SK-N-SH (cell line): ENCODE data around the gene CIROP. TPM values are rescaled to one million over a fixed set of nuclear protein-coding genes. Genes with fewer than 3 reads are reported as not detected.

ENCODE experiments used
- CTCF ChIA-PET: fragments of 300-600, 350-600 bp; formaldehyde crosslinking; extraction: SDS; loops from one replicate; lab custom pipeline; 2021; lab: Yijun Ruan, JAX
- POLR2A ChIA-PET: fragments of 350-600 bp; sonication (Branson Sonifier 250); formaldehyde crosslinking; extraction: SDS; loops from one replicate; lab custom pipeline; 2020; ENCODE audit warnings: antibody characterized with exemption, inconsistent platforms; lab: Yijun Ruan, JAX
- DNase-seq: peaks from one replicate; pipeline ENCODE4 v3.0.0; 2012
- H2AFZ ChIP-seq: fragments of 200-600 bp; sonication (generic); 2 replicates; pipeline ENCODE4 v1.8.1; 2016; ENCODE audit warnings: antibody characterized with exemption, mild to moderate bottlenecking, low read depth
- H3F3A ChIP-seq: fragments of 200-600 bp; sonication (generic); replicated peaks from 2 replicates; pipeline ENCODE3; 2016; ENCODE audit warnings: antibody characterized with exemption, mild to moderate bottlenecking; ENCODE audit not compliant: insufficient read depth
- H3K27ac ChIP-seq, 2 experiments: fragments of 200-500 bp in 1 of 2; fragments of 200-600 bp in 1 of 2; sonication (Bioruptor generic) in 1 of 2; sonication (generic), shearing (Covaris generic) in 1 of 2; 2 replicates each; pipeline versions ENCODE4 v1.5.1 to v1.6.1; 2014 to 2016; ENCODE audit warnings: low read depth in 2 of 2, inconsistent platforms in 1 of 2, low read length in 1 of 2, mild to moderate bottlenecking in 1 of 2, mixed read lengths in 1 of 2
- H3K27me3 ChIP-seq: fragments of 200-600 bp; sonication (generic), shearing (Covaris generic); 2 replicates; pipeline ENCODE4 v1.6.1; 2016; ENCODE audit warnings: mixed run types; ENCODE audit not compliant: insufficient read depth
- H3K36me3 ChIP-seq, 2 experiments: fragments of 200-500 bp in 1 of 2; fragments of 200-600 bp in 1 of 2; sonication (Bioruptor generic) in 1 of 2; sonication (generic) in 1 of 2; replicated peaks in 1 of 2; 2 replicates each; pipeline versions ENCODE3 to v1.5.1; 2014 to 2016; ENCODE audit warnings: low read length in 1 of 2, mild to moderate bottlenecking in 1 of 2; ENCODE audit not compliant: insufficient read depth in 2 of 2, control insufficient read depth in 1 of 2
- H3K4me1 ChIP-seq, 2 experiments: fragments of 200-500 bp in 1 of 2; fragments of 200-600 bp in 1 of 2; sonication (Bioruptor generic) in 1 of 2; sonication (generic), shearing (Covaris generic) in 1 of 2; 2 replicates each; pipeline versions ENCODE4 v1.5.1 to v1.6.1; 2014 to 2016; ENCODE audit warnings: low read depth in 1 of 2, low read length in 1 of 2, mixed run types in 1 of 2; ENCODE audit not compliant: insufficient read depth in 2 of 2, control insufficient read depth in 1 of 2
- H3K4me2 ChIP-seq: fragments of 200-600 bp; sonication (generic), shearing (Covaris generic); 2 replicates; pipeline ENCODE4 v1.6.1; 2017; ENCODE audit warnings: mixed run types
- H3K4me3 ChIP-seq, 2 experiments: fragments of 200-500 bp in 1 of 2; fragments of 200-600 bp in 1 of 2; sonication (Bioruptor generic) in 1 of 2; sonication (generic), shearing (Covaris generic) in 1 of 2; 2 replicates each; pipeline versions ENCODE4 v1.5.1 to v1.8.1; 2014 to 2016; ENCODE audit warnings: low read depth in 2 of 2, inconsistent platforms in 1 of 2, low read length in 1 of 2, mild to moderate bottlenecking in 1 of 2, mixed read lengths in 1 of 2, moderate library complexity in 1 of 2
- H3K79me2 ChIP-seq: fragments of 200-600 bp; sonication (generic); 2 replicates; pipeline ENCODE4 v1.8.1; 2017; ENCODE audit warnings: mild to moderate bottlenecking; ENCODE audit not compliant: insufficient read depth
- H3K9ac ChIP-seq: fragments of 200-600 bp; sonication (generic); 2 replicates; pipeline ENCODE4 v1.6.1; 2017; ENCODE audit warnings: mixed run types
- H3K9me2 ChIP-seq: fragments of 200-600 bp; sonication (generic); 2 replicates; pipeline ENCODE4 v1.6.1; 2017; ENCODE audit warnings: mixed run types
- H3K9me3 ChIP-seq: fragments of 200-600 bp; sonication (generic); 2 replicates; pipeline ENCODE4 v1.6.1; 2017; ENCODE audit warnings: mixed run types, mild to moderate bottlenecking, moderate library complexity
- H4K20me1 ChIP-seq: fragments of 200-600 bp; sonication (generic); 2 replicates; pipeline ENCODE4 v1.6.1; 2017; ENCODE audit warnings: mild to moderate bottlenecking, mixed run types; ENCODE audit not compliant: insufficient read depth
- CTCF ChIP-seq: fragments of 200-600 bp; sonication (generic); IDR thresholded peaks from 2 replicates; pipeline ENCODE4 v1.6.1; 2017; ENCODE audit warnings: antibody characterized with exemption, mild to moderate bottlenecking, moderate library complexity
- ELF1 ChIP-seq: IDR thresholded peaks from 2 replicates; pipeline ENCODE4 v1.4.0; 2012
- EZH2phosphoT487 ChIP-seq: fragments of 200-600 bp; sonication (generic); IDR thresholded peaks from 2 replicates; pipeline ENCODE4 v1.6.1; 2017; ENCODE audit warnings: low read depth, mixed run types, mild to moderate bottlenecking, antibody characterized with exemption, moderate library complexity, borderline replicate concordance
- FOXJ3 ChIP-seq: sonication (generic); formaldehyde crosslinking; IDR thresholded peaks from 2 replicates; pipeline ENCODE4 v1.5.1; 2020; ENCODE audit warnings: mild to moderate bottlenecking, missing genetic modification reagents
- FOXM1 ChIP-seq: IDR thresholded peaks from 2 replicates; pipeline ENCODE4 v1.4.0; 2012; ENCODE audit warnings: low read depth, mild to moderate bottlenecking
- GABPA ChIP-seq: IDR thresholded peaks from 2 replicates; pipeline ENCODE4 v1.4.0; 2012; ENCODE audit warnings: low read depth, mild to moderate bottlenecking
- MEF2A ChIP-seq: IDR thresholded peaks from 2 replicates; pipeline ENCODE4 v1.4.0; 2012; ENCODE audit warnings: low read depth, borderline replicate concordance
- MXI1 ChIP-seq: IDR thresholded peaks from 2 replicates; pipeline ENCODE4 v1.6.1; 2012; ENCODE audit warnings: mild to moderate bottlenecking, low read depth, low read length, improper control_type of control experiment
- NFIC ChIP-seq: IDR thresholded peaks from 2 replicates; pipeline ENCODE4 v1.4.0; 2012; ENCODE audit warnings: borderline replicate concordance
- NRF1 ChIP-seq: IDR thresholded peaks from 2 replicates; pipeline ENCODE4 v1.6.1; 2012; ENCODE audit warnings: low read depth, mild to moderate bottlenecking, low read length
- PBX3 ChIP-seq: IDR thresholded peaks from 2 replicates; pipeline ENCODE4; 2012
- POLR2AphosphoS5 ChIP-seq: IDR thresholded peaks from 2 replicates; pipeline ENCODE4 v1.6.1; 2012; ENCODE audit warnings: low read depth, low read length
- RAD21 ChIP-seq: IDR thresholded peaks from 2 replicates; pipeline ENCODE4 v1.6.1; 2012; ENCODE audit warnings: mild to moderate bottlenecking, low read length
- RCOR1 ChIP-seq: fragments of 150-350 bp; IDR thresholded peaks from 2 replicates; pipeline ENCODE4 v1.6.1; 2017; ENCODE audit warnings: antibody characterized with exemption, low read length
- RFX5 ChIP-seq: IDR thresholded peaks from 2 replicates; pipeline ENCODE4 v1.6.1; 2012; ENCODE audit warnings: mild to moderate bottlenecking, improper control_type of control experiment, low read length
- SIN3A ChIP-seq: IDR thresholded peaks from 2 replicates; pipeline ENCODE4 v1.6.1; 2012; ENCODE audit warnings: low read depth, mild to moderate bottlenecking, low read length, moderate library complexity, borderline replicate concordance
- TAF1 ChIP-seq: IDR thresholded peaks from 2 replicates; pipeline ENCODE4 v1.6.1; 2012; ENCODE audit warnings: low read depth, mild to moderate bottlenecking, low read length, moderate library complexity, borderline replicate concordance
- TCF12 ChIP-seq: IDR thresholded peaks from 2 replicates; pipeline ENCODE4 v1.4.0; 2012
- YY1 ChIP-seq: IDR thresholded peaks from 2 replicates; pipeline ENCODE4 v1.4.0; 2012; ENCODE audit warnings: low read depth, mild to moderate bottlenecking
- ZBTB33 ChIP-seq: IDR thresholded peaks from 2 replicates; pipeline ENCODE4 v1.4.0; 2012; ENCODE audit warnings: low read depth, borderline replicate concordance
- whole genome bisulfite sequencing: methylation state at CpG from one replicate; pipeline ENCODE4 v1.1.6; 2017; ENCODE audit warnings: low lambda C conversion rate; 5-methylcytosine and 5-hydroxymethylcytosine counted together
- polyA plus RNA-seq, 3 experiments: library from polyadenylated mRNA; depleted of rRNA; stranded (reverse); fragments of >200 nt; gene quantifications; 2 replicates each; pipeline ENCODE4 v1.2.3, GENCODE V29; 2012
- TF ChIP-seq, protein P1 (sequence below): fragments of 150-350 bp; IDR thresholded peaks from 2 replicates; pipeline ENCODE4 v1.6.1; 2017; ENCODE audit warnings: antibody characterized with exemption, low read length, low read depth, borderline replicate concordance

Gene CIROP
- polyA plus RNA-seq, 1 of the 3 experiments (the other 2 are of a cell fraction) = not detected

- TF ChIP-seq EZH2phosphoT487 (no peak), NFIC (no peak), MEF2A (no peak), TCF12 (no peak), NRF1 (no peak), FOXM1 (no peak), RAD21 (no peak), GABPA (no peak)
These were observed 13.9 kb upstream of the CIROP start, which contains the start of gene CEBPE (continued) for GRCh38 chr14:23118506-23119362.

- no peak for TF ChIP-seq CTCF
- TF ChIP-seq TAF1 = no peak
- TF ChIP-seq YY1 = no peak
- no peak for TF ChIP-seq NFIC
- TF ChIP-seq MXI1 = no peak
- no peak for TF ChIP-seq RFX5
- no peak for TF ChIP-seq FOXJ3 (CRISPR knock-in tag)
- TF ChIP-seq ELF1 = no peak
- no peak for TF ChIP-seq SIN3A
- TF ChIP-seq POLR2AphosphoS5 = no peak
- TF ChIP-seq, protein P1, sequence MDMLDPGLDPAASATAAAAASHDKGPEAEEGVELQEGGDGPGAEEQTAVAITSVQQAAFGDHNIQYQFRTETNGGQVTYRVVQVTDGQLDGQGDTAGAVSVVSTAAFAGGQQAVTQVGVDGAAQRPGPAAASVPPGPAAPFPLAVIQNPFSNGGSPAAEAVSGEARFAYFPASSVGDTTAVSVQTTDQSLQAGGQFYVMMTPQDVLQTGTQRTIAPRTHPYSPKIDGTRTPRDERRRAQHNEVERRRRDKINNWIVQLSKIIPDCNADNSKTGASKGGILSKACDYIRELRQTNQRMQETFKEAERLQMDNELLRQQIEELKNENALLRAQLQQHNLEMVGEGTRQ = no peak
- TF ChIP-seq RCOR1 = no peak
- no peak for TF ChIP-seq PBX3
- TF ChIP-seq ZBTB33 = no peak
- POLR2A ChIA-PET = no interaction called here
- Histone ChIP-seq H3K27ac (no peak overlapping the region), H2AFZ (no peak overlapping the region), H3F3A (peaks cover 3% of the 10 kb centered on the region), H3K4me3 (no peak overlapping the region), H3K27me3 (no peaks in the 10 kb centered on the region), H3K79me2 (no peaks in the 10 kb centered on the region), H4K20me1 (no peaks in the 10 kb centered on the region), H3K4me2 (no peak overlapping the region), H3K9me3 (no peaks in the 10 kb centered on the region), H3K36me3 (no peaks in the 10 kb centered on the region), H3K4me1 (peaks cover 0 to 14% of the 10 kb centered on the region in 2 experiments; a peak in 3 of 4 replicates), H3K9me2 (no peaks in the 10 kb centered on the region), H3K9ac (no peak overlapping the region)
- CTCF ChIA-PET = interaction anchor here (0.7 to 19.7 kb wide), 3 partner anchors 40 to 66 kb away, joined by 3 to 495 read pairs (median 4); partner anchors contain the start of gene SLC7A8
- no peak for DNase-seq
- 84% methylated on average over 26 of the region's 32 CpGs for WGBS
These were observed 12.7 kb upstream of the CIROP start for GRCh38 chr14:23117371-23118020.
